Measurements from ENCODE around the gene SORCS2. TPM values are rescaled to one million over a fixed set of nuclear protein-coding genes. Genes with fewer than 3 reads are reported as not detected.

The SORCS2 gene
- total RNA-seq, 5 donors from 2014 or later (not counting 1 experiment from before 2014, with no cell fraction given): 0.22 TPM; not detected in 4

- Histone ChIP-seq H3K36me3 (ENCODE audit: control insufficient read depth in 2 of 2, extremely low read depth in 1 of 2, insufficient read depth in 1 of 2, low read length in 1 of 2) (no peaks in the 10 kb centered on the region), H3K27ac (ENCODE audit: low read length) (no peak overlapping the region), H3K4me3 (ENCODE audit: control insufficient read depth in 1 of 2, extremely low read depth in 1 of 2, low read length in 1 of 2) (no peak overlapping the region), H3K4me1 (ENCODE audit: control insufficient read depth in 1 of 2, extremely low read depth in 1 of 2, insufficient read depth in 2 of 2, low read length in 2 of 2) (no peaks in the 10 kb centered on the region), H3K27me3 (replicated peaks in 1 of 2; ENCODE audit: control insufficient read depth in 2 of 2, extremely low read depth in 1 of 2, insufficient read depth in 2 of 2, low read length in 1 of 2) (peaks cover 2 to 45% of the 10 kb centered on the region in 2 experiments), H3K9me3 (no peaks in the 10 kb centered on the region)
- H3K27ac Mint-ChIP-seq: no peak overlapping the region
- peaks cover 9 to 38% of the 10 kb centered on the region in 2 donors for H3K27me3 Mint-ChIP-seq
- ChIA-PET POLR2A (no interaction called here), CTCF (interaction anchor here in 1 of 2 donors (0.5 kb wide), 1 partner anchor 174 kb away, joined by 3 read pairs; no protein-coding TSS in a partner anchor)
- WGBS (ENCODE audit: insufficient coverage): 87% methylated on average over 7 of the region's 9 CpGs
- no peaks in the 10 kb centered on the region for H3K36me3 Mint-ChIP-seq
- no peaks in the 10 kb centered on the region for H3K4me1 Mint-ChIP-seq
- H3K9me3 Mint-ChIP-seq: no peaks in the 10 kb centered on the region
- ATAC-seq (replicated peaks in 1 of 4) (no peak), DNase-seq (no peak)
- H3K4me3 Mint-ChIP-seq: no peak overlapping the region
These were observed 313.8 kb downstream of the SORCS2 start for GRCh38 chr4:7506119-7506518.

- CTCF ChIA-PET: no interaction called here
- Histone ChIP-seq H3K9me3 (no peaks in the 10 kb centered on the region), H3K36me3 (ENCODE audit: control insufficient read depth in 2 of 2, extremely low read depth in 1 of 2, insufficient read depth in 1 of 2, low read length in 1 of 2) (no peaks in the 10 kb centered on the region), H3K27ac (ENCODE audit: low read length) (no peak overlapping the region), H3K4me1 (ENCODE audit: control insufficient read depth in 1 of 2, extremely low read depth in 1 of 2, insufficient read depth in 2 of 2, low read length in 2 of 2) (no peaks in the 10 kb centered on the region), H3K4me3 (ENCODE audit: control insufficient read depth in 1 of 2, extremely low read depth in 1 of 2, low read length in 1 of 2) (no peak overlapping the region), H3K27me3 (replicated peaks in 1 of 2; ENCODE audit: control insufficient read depth in 2 of 2, extremely low read depth in 1 of 2, insufficient read depth in 2 of 2, low read length in 1 of 2) (peaks cover 2 to 47% of the 10 kb centered on the region in 2 experiments)
- H3K27me3 Mint-ChIP-seq: peaks cover 10 to 39% of the 10 kb centered on the region in 2 donors
- no peaks in the 10 kb centered on the region for H3K4me1 Mint-ChIP-seq
- DNase-seq (no peak), ATAC-seq (replicated peaks in 1 of 4) (no peak)
- H3K9me3 Mint-ChIP-seq: no peaks in the 10 kb centered on the region
- POLR2A ChIA-PET: no interaction called here
- H3K36me3 Mint-ChIP-seq: no peaks in the 10 kb centered on the region
- H3K27ac Mint-ChIP-seq: no peak overlapping the region
- no peak overlapping the region for H3K4me3 Mint-ChIP-seq
- 100% methylated on average over 1 of the region's 3 CpGs for WGBS (ENCODE audit: insufficient coverage)
These were observed 314.2 kb downstream of the SORCS2 start for GRCh38 chr4:7506572-7506971.

GRCh38 chr4:7507381-7507780, 315.0 kb downstream of the SORCS2 start:
- no CpG with 5 or more reads among the region's 11 CpGs for WGBS (ENCODE audit: insufficient coverage)
- ChIA-PET POLR2A (no interaction called here), CTCF (no interaction called here)
- no peaks in the 10 kb centered on the region for H3K36me3 ChIP-seq (ENCODE audit: control insufficient read depth in 2 of 2, extremely low read depth in 1 of 2, insufficient read depth in 1 of 2, low read length in 1 of 2)
- no peaks in the 10 kb centered on the region for H3K9me3 ChIP-seq
- H3K9me3 Mint-ChIP-seq: no peaks in the 10 kb centered on the region
- peaks cover 2 to 45% of the 10 kb centered on the region in 2 experiments for H3K27me3 ChIP-seq (replicated peaks in 1 of 2; ENCODE audit: control insufficient read depth in 2 of 2, extremely low read depth in 1 of 2, insufficient read depth in 2 of 2, low read length in 1 of 2)
- no peaks in the 10 kb centered on the region for H3K4me1 Mint-ChIP-seq
- peaks cover 14 to 32% of the 10 kb centered on the region in 2 donors for H3K27me3 Mint-ChIP-seq
- H3K4me3 Mint-ChIP-seq: no peak overlapping the region
- H3K4me1 ChIP-seq (ENCODE audit: control insufficient read depth in 1 of 2, extremely low read depth in 1 of 2, insufficient read depth in 2 of 2, low read length in 2 of 2): no peaks in the 10 kb centered on the region
- no peaks in the 10 kb centered on the region for H3K36me3 Mint-ChIP-seq
- H3K27ac ChIP-seq (ENCODE audit: low read length): no peak overlapping the region
- H3K4me3 ChIP-seq (ENCODE audit: control insufficient read depth in 1 of 2, extremely low read depth in 1 of 2, low read length in 1 of 2): no peak overlapping the region
- H3K27ac Mint-ChIP-seq: no peak overlapping the region
- ATAC-seq (replicated peaks in 1 of 4) (no peak), DNase-seq (no peak)

GRCh38 chr4:7510066-7510465, 317.7 kb downstream of the SORCS2 start:
- Mint-ChIP-seq H3K27me3 (peaks cover 14 to 29% of the 10 kb centered on the region in 2 donors), H3K4me1 (no peaks in the 10 kb centered on the region), H3K36me3 (no peaks in the 10 kb centered on the region), H3K27ac (no peak overlapping the region), H3K4me3 (no peak overlapping the region), H3K9me3 (no peaks in the 10 kb centered on the region)
- no peak overlapping the region for H3K4me3 ChIP-seq (ENCODE audit: control insufficient read depth in 1 of 2, extremely low read depth in 1 of 2, low read length in 1 of 2)
- H3K9me3 ChIP-seq: no peaks in the 10 kb centered on the region
- no peak overlapping the region for H3K27ac ChIP-seq (ENCODE audit: low read length)
- H3K36me3 ChIP-seq (ENCODE audit: control insufficient read depth in 2 of 2, extremely low read depth in 1 of 2, insufficient read depth in 1 of 2, low read length in 1 of 2): no peaks in the 10 kb centered on the region
- no peak for ATAC-seq (replicated peaks in 1 of 4)
- 63% methylated on average over 22 of the region's 27 CpGs for WGBS (ENCODE audit: insufficient coverage)
- CTCF ChIA-PET: no interaction called here
- no peak for DNase-seq
- H3K27me3 ChIP-seq (replicated peaks in 1 of 2; ENCODE audit: control insufficient read depth in 2 of 2, extremely low read depth in 1 of 2, insufficient read depth in 2 of 2, low read length in 1 of 2): peaks cover 2 to 50% of the 10 kb centered on the region in 2 experiments
- POLR2A ChIA-PET: no interaction called here
- no peaks in the 10 kb centered on the region for H3K4me1 ChIP-seq (ENCODE audit: control insufficient read depth in 1 of 2, extremely low read depth in 1 of 2, insufficient read depth in 2 of 2, low read length in 2 of 2)

GRCh38 chr4:7510538-7510937, 318.2 kb downstream of the SORCS2 start:
- DNase-seq: no peak
- Mint-ChIP-seq H3K27me3 (peaks cover 14 to 31% of the 10 kb centered on the region in 2 donors), H3K4me1 (no peaks in the 10 kb centered on the region), H3K9me3 (no peaks in the 10 kb centered on the region), H3K4me3 (no peak overlapping the region), H3K27ac (no peak overlapping the region), H3K36me3 (no peaks in the 10 kb centered on the region)
- CTCF ChIA-PET: no interaction called here
- 82% methylated on average over 25 of the region's 30 CpGs for WGBS (ENCODE audit: insufficient coverage)
- Histone ChIP-seq H3K4me3 (ENCODE audit: control insufficient read depth in 1 of 2, extremely low read depth in 1 of 2, low read length in 1 of 2) (no peak overlapping the region), H3K27me3 (replicated peaks in 1 of 2; ENCODE audit: control insufficient read depth in 2 of 2, extremely low read depth in 1 of 2, insufficient read depth in 2 of 2, low read length in 1 of 2) (peaks cover 2 to 50% of the 10 kb centered on the region in 2 experiments), H3K9me3 (no peaks in the 10 kb centered on the region), H3K36me3 (ENCODE audit: control insufficient read depth in 2 of 2, extremely low read depth in 1 of 2, insufficient read depth in 1 of 2, low read length in 1 of 2) (no peaks in the 10 kb centered on the region), H3K27ac (ENCODE audit: low read length) (no peak overlapping the region), H3K4me1 (ENCODE audit: control insufficient read depth in 1 of 2, extremely low read depth in 1 of 2, insufficient read depth in 2 of 2, low read length in 2 of 2) (no peaks in the 10 kb centered on the region)
- POLR2A ChIA-PET: no interaction called here
- no peak for ATAC-seq (replicated peaks in 1 of 4)

GRCh38 chr4:7511525-7511924, 319.2 kb downstream of the SORCS2 start:
- Mint-ChIP-seq H3K4me1 (no peaks in the 10 kb centered on the region), H3K27me3 (peaks cover 14 to 35% of the 10 kb centered on the region in 2 donors), H3K4me3 (no peak overlapping the region), H3K36me3 (no peaks in the 10 kb centered on the region), H3K9me3 (no peaks in the 10 kb centered on the region), H3K27ac (no peak overlapping the region)
- Histone ChIP-seq H3K4me3 (ENCODE audit: control insufficient read depth in 1 of 2, extremely low read depth in 1 of 2, low read length in 1 of 2) (no peak overlapping the region), H3K27ac (ENCODE audit: low read length) (no peak overlapping the region), H3K27me3 (replicated peaks in 1 of 2; ENCODE audit: control insufficient read depth in 2 of 2, extremely low read depth in 1 of 2, insufficient read depth in 2 of 2, low read length in 1 of 2) (peaks cover 2 to 53% of the 10 kb centered on the region in 2 experiments), H3K4me1 (ENCODE audit: control insufficient read depth in 1 of 2, extremely low read depth in 1 of 2, insufficient read depth in 2 of 2, low read length in 2 of 2) (no peaks in the 10 kb centered on the region), H3K9me3 (no peaks in the 10 kb centered on the region), H3K36me3 (ENCODE audit: control insufficient read depth in 2 of 2, extremely low read depth in 1 of 2, insufficient read depth in 1 of 2, low read length in 1 of 2) (no peaks in the 10 kb centered on the region)
- DNase-seq (no peak), ATAC-seq (replicated peaks in 1 of 4) (no peak)
- CTCF ChIA-PET: no interaction called here
- POLR2A ChIA-PET: no interaction called here
- 60% methylated on average over 6 of the region's 7 CpGs for WGBS (ENCODE audit: insufficient coverage)

GRCh38 chr4:7512428-7512827, 320.1 kb downstream of the SORCS2 start:
- Mint-ChIP-seq H3K27ac (no peak overlapping the region), H3K9me3 (no peaks in the 10 kb centered on the region), H3K27me3 (peaks cover 15 to 33% of the 10 kb centered on the region in 2 donors), H3K36me3 (no peaks in the 10 kb centered on the region), H3K4me3 (no peak overlapping the region), H3K4me1 (no peaks in the 10 kb centered on the region)
- POLR2A ChIA-PET: no interaction called here
- no peaks in the 10 kb centered on the region for H3K4me1 ChIP-seq (ENCODE audit: control insufficient read depth in 1 of 2, extremely low read depth in 1 of 2, insufficient read depth in 2 of 2, low read length in 2 of 2)
- no peak overlapping the region for H3K27ac ChIP-seq (ENCODE audit: low read length)
- H3K4me3 ChIP-seq (ENCODE audit: control insufficient read depth in 1 of 2, extremely low read depth in 1 of 2, low read length in 1 of 2): no peak overlapping the region
- DNase-seq (no peak), ATAC-seq (replicated peaks in 1 of 4) (no peak)
- 39% methylated on average over 5 of the region's 5 CpGs for WGBS (ENCODE audit: insufficient coverage)
- no peaks in the 10 kb centered on the region for H3K9me3 ChIP-seq
- no peaks in the 10 kb centered on the region for H3K36me3 ChIP-seq (ENCODE audit: control insufficient read depth in 2 of 2, extremely low read depth in 1 of 2, insufficient read depth in 1 of 2, low read length in 1 of 2)
- peaks cover 2 to 56% of the 10 kb centered on the region in 2 experiments for H3K27me3 ChIP-seq (replicated peaks in 1 of 2; ENCODE audit: control insufficient read depth in 2 of 2, extremely low read depth in 1 of 2, insufficient read depth in 2 of 2, low read length in 1 of 2)
- CTCF ChIA-PET: no interaction called here
